SU-DHL-6 (cell line): Measurements from ENCODE around the gene DCHS2.

Source experiments
- EZH2phosphoT487 ChIP-seq: fragments of 200-600 bp; sonication (generic), shearing (Covaris generic); conservative IDR thresholded peaks from 2 replicates; pipeline ENCODE4 v1.6.1; 2018; ENCODE audit warnings: mild to moderate bottlenecking, antibody characterized with exemption, low read length, moderate library complexity, mixed read lengths
- TF ChIP-seq, protein P1 (sequence below): fragments of 200-600 bp; sonication (generic); IDR thresholded peaks from one replicate; pipeline ENCODE4 v1.5.1; 2017; ENCODE audit warnings: antibody characterized with exemption, mild to moderate bottlenecking, low read length, moderate library complexity; ENCODE audit not compliant: insufficient read depth, poor library complexity, severe bottlenecking

DNA sequence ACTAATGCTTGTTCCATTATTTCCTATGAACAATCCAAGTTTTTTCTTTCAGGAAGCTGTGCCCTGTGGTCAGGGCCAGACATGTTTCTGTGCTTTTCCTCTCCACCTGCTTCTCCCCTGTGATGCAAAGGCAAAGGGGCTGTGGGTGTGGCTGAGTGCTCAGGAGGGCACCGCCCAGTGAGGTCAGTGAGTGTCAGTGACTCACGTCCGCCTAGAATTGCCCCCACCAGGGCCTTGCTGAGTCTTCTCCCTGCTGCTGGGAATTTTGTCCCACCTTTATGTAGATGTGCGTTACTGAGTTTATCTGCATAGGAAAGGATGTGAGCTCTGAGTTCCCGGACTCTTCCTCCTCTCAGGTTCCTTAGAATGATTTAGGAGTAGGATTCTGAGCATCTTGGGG is 283.2 kb downstream of the DCHS2 start:
- no peak for TF ChIP-seq EZH2phosphoT487
- TF ChIP-seq, protein P1, sequence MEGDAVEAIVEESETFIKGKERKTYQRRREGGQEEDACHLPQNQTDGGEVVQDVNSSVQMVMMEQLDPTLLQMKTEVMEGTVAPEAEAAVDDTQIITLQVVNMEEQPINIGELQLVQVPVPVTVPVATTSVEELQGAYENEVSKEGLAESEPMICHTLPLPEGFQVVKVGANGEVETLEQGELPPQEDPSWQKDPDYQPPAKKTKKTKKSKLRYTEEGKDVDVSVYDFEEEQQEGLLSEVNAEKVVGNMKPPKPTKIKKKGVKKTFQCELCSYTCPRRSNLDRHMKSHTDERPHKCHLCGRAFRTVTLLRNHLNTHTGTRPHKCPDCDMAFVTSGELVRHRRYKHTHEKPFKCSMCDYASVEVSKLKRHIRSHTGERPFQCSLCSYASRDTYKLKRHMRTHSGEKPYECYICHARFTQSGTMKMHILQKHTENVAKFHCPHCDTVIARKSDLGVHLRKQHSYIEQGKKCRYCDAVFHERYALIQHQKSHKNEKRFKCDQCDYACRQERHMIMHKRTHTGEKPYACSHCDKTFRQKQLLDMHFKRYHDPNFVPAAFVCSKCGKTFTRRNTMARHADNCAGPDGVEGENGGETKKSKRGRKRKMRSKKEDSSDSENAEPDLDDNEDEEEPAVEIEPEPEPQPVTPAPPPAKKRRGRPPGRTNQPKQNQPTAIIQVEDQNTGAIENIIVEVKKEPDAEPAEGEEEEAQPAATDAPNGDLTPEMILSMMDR: no peak
